NK-92 treated with Interleukin-12 subunit alpha and Interleukin-12 subunit beta, amount 100 ng/mL, for 24 hours (cell line): ENCODE measurements around the gene ARPC3.
"Not testable (repeated sequence)": the region's sequence is repeated elsewhere in the genome, so short reads cannot be mapped to it uniquely, and the experiment has no call there.

Experiments
- DNase-seq: peaks from one replicate; lab custom pipeline; 2025; lab: John Stamatoyannopoulos, UW

The ARPC3 gene

DNA sequence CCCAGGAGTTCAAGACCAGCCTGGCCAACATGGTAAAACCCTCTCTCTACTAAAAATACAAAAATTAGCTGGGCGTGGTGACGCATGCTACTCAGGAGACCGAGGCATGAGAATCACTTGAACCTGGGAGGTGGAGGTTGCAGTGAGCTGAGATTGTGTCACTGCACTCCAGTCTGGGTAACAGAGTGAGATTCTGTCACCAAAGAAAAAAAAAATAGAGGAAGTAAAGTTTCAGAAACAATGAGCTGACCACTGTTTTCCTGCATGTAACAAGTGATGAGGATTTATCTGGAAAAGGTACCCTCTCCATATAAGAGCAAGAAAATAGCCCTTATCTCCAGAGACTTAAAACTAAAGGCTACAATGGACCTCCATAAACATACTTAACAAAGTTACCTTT, 33.0 kb downstream of the ARPC3 start:
- DNase-seq, result not testable (repeated sequence)

DNA sequence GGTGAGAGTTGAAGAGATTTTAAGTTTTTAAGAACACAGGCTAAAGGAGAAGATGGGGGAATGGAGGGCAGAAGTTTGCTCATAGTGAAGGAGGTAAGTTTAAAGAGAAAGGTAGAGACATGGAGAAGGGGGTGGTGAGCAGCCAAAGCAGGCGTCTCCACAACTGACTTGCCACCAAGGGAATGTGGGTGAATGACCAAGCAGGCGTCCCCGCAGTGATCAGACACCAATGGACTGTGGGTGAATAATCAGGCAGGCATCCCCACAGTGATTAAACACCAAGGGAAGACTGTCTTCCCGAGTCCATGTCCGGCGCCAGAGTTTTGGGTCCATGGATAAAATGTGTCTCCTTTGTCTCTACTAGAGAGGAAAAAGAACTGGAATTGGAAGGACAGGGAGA, 40.1 kb downstream of the ARPC3 start:
- not testable (repeated sequence) for DNase-seq

GRCh38 chr12:110405126-110405662, 44.9 kb downstream of the ARPC3 start:
- DNase-seq, result not testable (repeated sequence)

DNA sequence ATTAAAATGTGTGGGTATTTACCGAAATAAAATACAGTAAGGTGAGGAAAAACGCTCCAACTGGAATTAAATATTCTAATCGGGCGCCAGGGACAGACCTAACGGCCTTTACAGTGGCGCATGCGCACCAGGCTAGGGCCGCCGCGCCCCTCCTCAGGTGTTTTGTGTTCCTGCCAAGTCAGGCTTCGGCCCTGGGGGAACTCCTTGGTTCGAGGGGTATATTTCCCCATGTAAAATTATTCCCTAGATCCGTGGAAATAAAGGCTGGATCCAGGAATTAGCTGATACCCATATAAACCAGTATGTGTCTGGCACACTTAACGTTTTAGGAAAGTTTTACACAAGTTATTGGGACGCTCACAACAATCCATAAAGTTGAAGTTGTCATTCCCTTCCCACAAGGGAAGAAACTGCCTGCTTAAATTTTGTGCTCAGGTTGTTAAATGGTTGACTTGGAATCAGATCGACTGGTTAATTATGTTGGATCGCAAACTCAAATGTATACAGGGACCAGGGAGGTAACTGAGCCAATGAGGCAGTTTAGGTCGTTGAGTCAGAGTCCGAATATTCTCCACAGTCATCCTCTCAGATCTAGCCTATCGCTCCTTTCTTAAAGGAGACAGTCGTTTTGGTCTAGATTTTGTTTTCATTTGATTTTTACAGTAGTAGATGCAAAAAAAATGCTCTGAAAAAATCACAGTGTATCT, 46.0 kb downstream of the ARPC3 start:
- peak; percentile 56 for DNase-seq

DNA sequence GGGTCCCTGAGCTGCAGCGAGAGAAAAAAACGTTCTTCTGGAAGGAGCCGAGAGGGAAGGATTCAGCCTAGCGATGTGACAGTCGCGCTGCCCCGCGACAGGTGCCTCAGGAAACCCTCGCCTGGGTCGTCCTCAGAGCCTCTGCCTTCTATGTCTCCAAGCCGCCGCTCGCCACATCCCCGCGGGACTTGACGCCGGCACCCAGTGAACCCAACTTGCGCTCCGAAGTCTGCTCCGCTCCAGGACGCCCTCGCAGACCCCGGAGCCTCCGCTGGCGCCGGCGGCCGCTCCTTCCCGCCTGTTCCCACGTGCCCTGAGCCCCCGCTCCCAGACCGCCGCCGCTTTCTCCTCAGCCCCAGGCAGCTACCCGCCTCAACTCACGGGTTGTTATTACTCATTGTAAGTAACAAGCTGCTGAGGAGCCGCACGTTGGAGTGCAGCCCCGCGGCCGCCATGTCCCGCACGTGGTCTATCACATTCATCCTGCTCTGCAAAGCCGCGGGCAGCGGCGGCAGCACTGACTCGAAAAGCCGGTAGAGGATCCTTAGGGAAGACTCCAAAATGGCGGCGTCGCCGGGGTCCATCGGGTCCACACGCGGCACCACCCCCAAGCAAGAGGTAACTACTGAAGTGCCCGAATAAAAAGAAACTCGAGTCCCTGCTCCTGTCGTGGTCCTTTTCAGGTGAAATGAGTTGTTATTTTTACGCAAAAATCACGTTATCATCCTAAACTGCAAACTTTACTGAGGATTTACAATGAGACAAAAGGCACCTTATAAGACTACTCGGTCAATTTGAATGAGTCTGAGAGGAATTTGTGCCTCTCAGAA, 46.8 kb downstream of the ARPC3 start, which contains the start of gene ANAPC7:
TSS of gene ANAPC7 (minus strand) at position 563 of the 830 bp plus-strand sequence. CDS start at position 482, 81 bp downstream.
- peak; percentile 63 for DNase-seq
